Mesenchymal stem cell (in vitro differentiated cells and primary cell): Measurements from ENCODE around the gene EMX2.

Experiments used
- DNase-seq: peaks from one replicate; pipeline ENCODE4 v3.0.0-alpha.2; 2013
- H2AFZ ChIP-seq: one replicate; pipeline ENCODE4 v1.6.1; 2013; ENCODE audit warnings: low read depth, mild to moderate bottlenecking, control low read depth, inconsistent platforms, low read length, moderate library complexity
- H2AK5ac ChIP-seq: 2 replicates; pipeline ENCODE4 v1.6.1; 2013; ENCODE audit warnings: low read length, moderate library complexity, mild to moderate bottlenecking, inconsistent platforms; ENCODE audit not compliant: severe bottlenecking
- H2BK120ac ChIP-seq: one replicate; pipeline ENCODE4 v1.6.1; 2013; ENCODE audit warnings: low read depth, mild to moderate bottlenecking, inconsistent platforms, low read length, moderate library complexity
- H2BK12ac ChIP-seq, 2 experiments: one replicate each; pipeline ENCODE4 v1.6.1; 2013; ENCODE audit warnings: inconsistent platforms in 2 of 2, low read length in 2 of 2, mild to moderate bottlenecking in 2 of 2, moderate library complexity in 2 of 2, control low read depth in 1 of 2
- H2BK15ac ChIP-seq: one replicate; pipeline ENCODE4 v1.6.1; 2013; ENCODE audit warnings: mild to moderate bottlenecking, low read depth, inconsistent platforms; ENCODE audit not compliant: poor library complexity, severe bottlenecking
- H2BK5ac ChIP-seq: 2 replicates; pipeline ENCODE4 v1.6.1; 2013; ENCODE audit warnings: low read depth, mild to moderate bottlenecking, low read length, control low read depth, inconsistent platforms; ENCODE audit not compliant: poor library complexity, severe bottlenecking
- H3K14ac ChIP-seq, 2 experiments: one replicate each; pipeline ENCODE4 v1.6.1; 2013; ENCODE audit warnings: inconsistent platforms in 2 of 2, low read length in 2 of 2, control low read depth in 1 of 2, mild to moderate bottlenecking in 1 of 2, moderate library complexity in 1 of 2
- H3K18ac ChIP-seq, 2 experiments: one replicate each; pipeline ENCODE4 v1.6.1; 2013; ENCODE audit warnings: inconsistent platforms in 2 of 2, low read length in 2 of 2, control low read depth in 1 of 2, low read depth in 1 of 2, mild to moderate bottlenecking in 1 of 2
- H3K23ac ChIP-seq, 2 experiments: one replicate each; pipeline ENCODE4 v1.6.1; 2013; ENCODE audit warnings: inconsistent platforms in 2 of 2, low read length in 2 of 2, mild to moderate bottlenecking in 2 of 2, moderate library complexity in 2 of 2, control low read depth in 1 of 2
- H3K27ac ChIP-seq: 2 replicates; pipeline ENCODE4 v1.5.1; 2013; ENCODE audit warnings: mild to moderate bottlenecking, moderate library complexity, low read length, control low read depth, inconsistent platforms; ENCODE audit not compliant: poor library complexity, severe bottlenecking
- H3K27me3 ChIP-seq, 2 experiments: 2 replicates each; pipeline versions ENCODE4 v1.6.1 to v1.7.0; 2013; ENCODE audit warnings: low read length in 2 of 2, mild to moderate bottlenecking in 2 of 2, moderate library complexity in 2 of 2, control low read depth in 1 of 2, inconsistent platforms in 1 of 2; ENCODE audit not compliant: control insufficient read depth in 1 of 2, insufficient read depth in 1 of 2
- H3K36me3 ChIP-seq, 2 experiments: 2 replicates each; pipeline versions ENCODE4 v1.6.1 to v1.7.0; 2013; ENCODE audit warnings: low read length in 2 of 2, control low read depth in 1 of 2, inconsistent platforms in 1 of 2, low read depth in 1 of 2, mild to moderate bottlenecking in 1 of 2; ENCODE audit not compliant: insufficient read depth in 2 of 2, control insufficient read depth in 1 of 2
- H3K4ac ChIP-seq, 2 experiments: one replicate each; pipeline ENCODE4 v1.6.1; 2013; ENCODE audit warnings: inconsistent platforms in 2 of 2, low read length in 2 of 2, mild to moderate bottlenecking in 2 of 2, moderate library complexity in 2 of 2, control low read depth in 1 of 2, low read depth in 1 of 2
- H3K4me1 ChIP-seq: 2 replicates; pipeline ENCODE4 v1.6.1; 2013; ENCODE audit warnings: low read depth, low read length, control low read depth; ENCODE audit not compliant: control insufficient read depth, insufficient read depth
- H3K4me2 ChIP-seq: 2 replicates; pipeline ENCODE4 v1.6.1; 2013; ENCODE audit warnings: low read length, mild to moderate bottlenecking, inconsistent platforms; ENCODE audit not compliant: poor library complexity, severe bottlenecking
- H3K4me3 ChIP-seq, 2 experiments: 2 replicates each; pipeline versions ENCODE4 v1.5.1 to v1.7.0; 2013; ENCODE audit warnings: low read length in 2 of 2, mild to moderate bottlenecking in 2 of 2, control low read depth in 1 of 2, low read depth in 1 of 2; ENCODE audit not compliant: insufficient read depth in 1 of 2
- H3K79me1 ChIP-seq: replicated peaks from 2 replicates; pipeline ENCODE4 v1.6.1; 2013; ENCODE audit warnings: mild to moderate bottlenecking, control low read depth, low read length, inconsistent platforms; ENCODE audit not compliant: poor library complexity, severe bottlenecking
- H3K9ac ChIP-seq: 2 replicates; pipeline ENCODE4 v1.7.0; 2013; ENCODE audit warnings: mild to moderate bottlenecking, low read length, moderate library complexity
- H3K9me3 ChIP-seq: 2 replicates; pipeline ENCODE4 v1.7.0; 2013; ENCODE audit warnings: mild to moderate bottlenecking, low read length; ENCODE audit not compliant: control insufficient read depth
- H4K8ac ChIP-seq: one replicate; pipeline ENCODE4 v1.6.1; 2013; ENCODE audit warnings: inconsistent platforms, mild to moderate bottlenecking, low read length, moderate library complexity
- H4K91ac ChIP-seq: one replicate; pipeline ENCODE4 v1.6.1; 2013; ENCODE audit warnings: mild to moderate bottlenecking, low read length, inconsistent platforms
- WGBS: methylation state at CpG from one replicate; pipeline ENCODE4 v1.1.7; 2013; ENCODE audit warnings: mixed read lengths; 5-methylcytosine and 5-hydroxymethylcytosine counted together

EMX2 gene

DNA sequence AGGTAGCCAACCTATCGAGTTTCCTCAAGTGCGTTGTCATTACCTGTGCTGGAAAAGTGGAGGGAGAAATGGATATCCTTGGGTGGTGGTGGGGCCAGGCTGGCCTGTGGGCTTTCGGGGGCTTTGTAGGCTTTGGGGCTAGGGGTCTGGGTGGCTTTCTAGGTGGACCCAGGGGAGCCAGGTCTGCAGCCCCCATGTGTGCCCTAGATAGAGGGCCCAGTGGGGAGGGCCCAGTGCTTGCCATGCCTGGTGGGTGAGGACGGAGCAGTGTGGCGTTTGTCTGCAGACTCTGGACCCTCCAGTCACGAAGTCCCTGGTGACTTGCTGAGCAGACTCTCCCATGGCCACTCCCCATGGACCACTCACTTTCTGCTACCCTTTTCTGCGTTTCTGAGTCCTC is 19.7 kb downstream of the EMX2 start:
- no peaks in the 10 kb centered on the region for H3K79me1 ChIP-seq
- H4K91ac ChIP-seq: peak overlapping the region; percentile 52
- no peak overlapping the region for H2AFZ ChIP-seq
- H2BK12ac ChIP-seq: no peak overlapping the region
- peaks cover 0 to 8% of the 10 kb centered on the region in 2 experiments for H3K27me3 ChIP-seq
- H3K4me1 ChIP-seq: no peaks in the 10 kb centered on the region
- H3K4me3 ChIP-seq: no peak overlapping the region
- no peak overlapping the region for H3K14ac ChIP-seq
- no peak overlapping the region for H2AK5ac ChIP-seq
- WGBS: 80% methylated on average over 7 of the region's 7 CpGs
- H3K36me3 ChIP-seq: no peaks in the 10 kb centered on the region
- DNase-seq: no peak
- H3K23ac ChIP-seq: no peak overlapping the region
- no peak overlapping the region for H2BK5ac ChIP-seq
- H3K9ac ChIP-seq: no peak overlapping the region
- H3K4me2 ChIP-seq: no peak overlapping the region
- no peak overlapping the region for H3K18ac ChIP-seq
- no peak overlapping the region for H4K8ac ChIP-seq
- H2BK15ac ChIP-seq: no peak overlapping the region
- no peak overlapping the region for H3K4ac ChIP-seq
- no peak overlapping the region for H3K27ac ChIP-seq
- no peak overlapping the region for H2BK120ac ChIP-seq
- H3K9me3 ChIP-seq: no peaks in the 10 kb centered on the region

DNA sequence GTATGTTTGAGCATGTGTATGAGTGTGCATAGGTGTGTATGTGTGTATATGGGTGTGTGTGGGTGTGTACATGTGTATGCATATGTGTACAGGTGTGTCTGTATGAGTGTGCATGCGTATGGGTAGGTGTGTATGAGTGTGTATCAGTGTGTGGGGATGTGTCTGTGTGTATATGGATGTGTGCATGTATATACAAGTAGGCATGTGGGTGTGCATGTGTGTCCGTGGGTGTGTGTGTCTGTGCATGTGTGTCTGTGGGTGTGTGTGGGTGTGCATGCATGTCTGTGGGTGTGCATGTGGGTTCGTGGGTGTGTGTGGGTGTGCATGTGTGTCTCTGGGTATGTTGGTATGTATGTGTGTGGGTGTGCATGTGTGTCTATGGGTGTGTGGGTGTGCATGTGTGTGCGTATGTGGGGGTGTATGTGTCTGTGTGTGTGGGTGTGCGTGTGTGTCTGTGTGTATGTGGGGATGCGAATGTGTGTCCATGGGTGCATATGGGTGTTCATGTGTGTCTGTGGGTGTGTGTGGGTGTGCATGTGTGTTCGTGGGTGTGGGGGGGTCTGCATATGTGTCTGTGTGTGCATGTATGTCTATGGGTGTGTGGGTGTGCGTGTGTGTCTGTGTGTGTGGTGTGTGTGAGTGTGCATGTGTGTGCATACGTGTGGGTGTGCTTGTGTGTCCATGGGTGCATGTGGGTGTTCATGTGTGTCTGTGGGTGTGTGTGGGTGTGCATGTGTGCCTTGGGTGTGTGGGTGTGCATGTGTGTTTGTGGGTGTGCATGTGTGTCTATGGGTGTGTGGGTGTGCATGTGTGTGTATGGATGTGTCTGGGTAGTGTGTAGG is 20.6 kb downstream of the EMX2 start:
- Histone ChIP-seq H3K9me3 (no peaks in the 10 kb centered on the region), H4K8ac (no peak overlapping the region), H2BK5ac (no peak overlapping the region), H3K79me1 (no peaks in the 10 kb centered on the region), H2AK5ac (no peak overlapping the region), H3K23ac (no peak overlapping the region), H3K18ac (no peak overlapping the region), H3K4me3 (no peak overlapping the region), H2BK15ac (no peak overlapping the region), H3K4ac (no peak overlapping the region), H2BK120ac (no peak overlapping the region), H2BK12ac (no peak overlapping the region), H2AFZ (no peak overlapping the region), H3K9ac (no peak overlapping the region), H3K4me1 (no peaks in the 10 kb centered on the region), H4K91ac (no peak overlapping the region), H3K4me2 (no peak overlapping the region), H3K27me3 (peaks cover 0 to 6% of the 10 kb centered on the region in 2 experiments), H3K36me3 (no peaks in the 10 kb centered on the region), H3K27ac (no peak overlapping the region), H3K14ac (no peak overlapping the region)
- DNase-seq: no peak
- WGBS: 78% methylated on average over 9 of the region's 9 CpGs

DNA sequence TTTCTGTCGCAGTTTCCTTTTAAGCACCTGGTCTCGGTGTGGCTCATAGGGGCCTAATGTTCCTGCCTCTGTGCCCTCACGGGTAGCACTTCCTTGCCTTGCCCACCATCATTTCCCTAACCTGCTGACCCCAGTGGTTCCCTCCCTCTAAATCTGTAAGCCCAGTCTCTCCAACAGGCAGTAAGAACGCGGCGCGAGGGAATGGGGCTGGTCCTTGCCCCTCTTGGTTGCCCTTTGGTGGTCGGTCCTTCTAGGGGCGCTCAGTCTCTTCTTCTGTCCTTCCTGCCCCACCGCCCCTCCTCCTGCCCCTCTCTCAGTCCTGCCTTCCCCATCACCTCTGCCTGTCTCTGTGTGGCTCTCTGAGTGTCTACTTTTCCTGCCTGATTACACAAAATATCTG is 21.2 kb downstream of the EMX2 start:
- peaks cover 0 to 4% of the 10 kb centered on the region in 2 experiments for H3K27me3 ChIP-seq
- H3K27ac ChIP-seq: no peak overlapping the region
- DNase-seq: no peak
- no peaks in the 10 kb centered on the region for H3K9me3 ChIP-seq
- no peak overlapping the region for H2AK5ac ChIP-seq
- H2BK5ac ChIP-seq: no peak overlapping the region
- H2BK15ac ChIP-seq: no peak overlapping the region
- H2BK12ac ChIP-seq: no peak overlapping the region
- no peak overlapping the region for H3K18ac ChIP-seq
- H4K91ac ChIP-seq: no peak overlapping the region
- no peaks in the 10 kb centered on the region for H3K4me1 ChIP-seq
- H3K4me3 ChIP-seq: no peak overlapping the region
- no peak overlapping the region for H3K14ac ChIP-seq
- H2AFZ ChIP-seq: no peak overlapping the region
- H4K8ac ChIP-seq: no peak overlapping the region
- no peak overlapping the region for H2BK120ac ChIP-seq
- WGBS: 84% methylated on average over 9 of the region's 10 CpGs
- no peak overlapping the region for H3K9ac ChIP-seq
- no peaks in the 10 kb centered on the region for H3K79me1 ChIP-seq
- H3K4me2 ChIP-seq: no peak overlapping the region
- H3K36me3 ChIP-seq: no peaks in the 10 kb centered on the region
- no peak overlapping the region for H3K4ac ChIP-seq
- H3K23ac ChIP-seq: no peak overlapping the region

DNA sequence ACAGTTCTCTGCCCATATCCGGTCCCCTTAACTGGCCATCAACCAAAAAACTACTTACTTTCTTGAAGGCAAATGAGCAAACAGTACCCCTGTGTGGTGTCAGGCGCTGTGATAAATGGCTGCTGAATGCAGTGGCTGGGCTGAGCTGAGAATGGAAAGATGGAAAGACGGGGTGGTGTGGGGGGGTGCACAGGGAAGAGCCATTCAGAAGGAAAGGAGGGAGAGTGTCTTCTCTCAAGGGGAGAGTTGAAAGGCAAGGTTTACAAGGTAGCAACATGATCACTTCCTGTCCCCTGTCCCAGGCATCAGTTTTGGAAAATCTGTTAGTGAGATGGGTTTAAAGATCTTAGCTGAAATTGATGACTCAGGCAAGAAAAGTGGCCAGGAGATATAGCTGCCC is 22.5 kb downstream of the EMX2 start:
- Histone ChIP-seq H3K18ac (no peak overlapping the region), H2AFZ (no peak overlapping the region)
- WGBS: 74% methylated on average over 2 of the region's 3 CpGs

More for the DNA sequence above, 22.5 kb downstream of the EMX2 start:
- H2BK120ac ChIP-seq: no peak overlapping the region
- H2BK12ac ChIP-seq: no peak overlapping the region
- H3K27ac ChIP-seq: no peak overlapping the region
- H3K36me3 ChIP-seq: no peaks in the 10 kb centered on the region
- H4K91ac ChIP-seq: no peak overlapping the region
- H4K8ac ChIP-seq: no peak overlapping the region
- peaks cover 4 to 11% of the 10 kb centered on the region in 2 experiments for H3K27me3 ChIP-seq
- H3K14ac ChIP-seq: no peak overlapping the region
- no peaks in the 10 kb centered on the region for H3K79me1 ChIP-seq
- H3K9ac ChIP-seq: no peak overlapping the region
- no peak for DNase-seq
- H3K4me2 ChIP-seq: no peak overlapping the region
- H3K4me3 ChIP-seq: no peak overlapping the region
- no peak overlapping the region for H3K23ac ChIP-seq
- no peak overlapping the region for H2AK5ac ChIP-seq
- H2BK15ac ChIP-seq: no peak overlapping the region
- H3K9me3 ChIP-seq: no peaks in the 10 kb centered on the region
- no peaks in the 10 kb centered on the region for H3K4me1 ChIP-seq
- no peak overlapping the region for H3K4ac ChIP-seq
- H2BK5ac ChIP-seq: no peak overlapping the region
